DMS79 treated with DMSO at 0.1 percent for 48 hours (cell line): ENCODE measurements around the gene FIBCD1.
"Not testable (repeated sequence)": the region's sequence is repeated elsewhere in the genome, so short reads cannot be mapped to it uniquely, and the experiment has no call there.

Experiments
- DNase-seq: peaks from one replicate; lab custom pipeline; 2025; lab: John Stamatoyannopoulos, UW

FIBCD1 gene

DNA sequence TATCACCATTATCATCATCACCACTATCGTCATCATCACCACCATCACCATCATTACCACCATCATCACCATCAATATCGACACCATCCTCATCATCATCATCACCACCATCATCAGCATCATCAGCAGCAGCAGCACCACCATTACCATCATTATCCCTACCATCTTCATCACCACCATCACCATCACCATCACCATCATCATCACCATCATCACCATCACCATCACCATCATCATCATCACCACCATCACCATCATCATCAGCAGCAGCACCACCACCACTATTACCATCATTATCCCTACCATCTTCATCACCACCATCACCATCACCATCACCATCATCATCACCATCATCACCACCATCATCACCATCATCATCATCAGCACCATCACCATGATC lies 15.9 kb upstream of the FIBCD1 start:
- DNase-seq = not testable (repeated sequence)

DNA sequence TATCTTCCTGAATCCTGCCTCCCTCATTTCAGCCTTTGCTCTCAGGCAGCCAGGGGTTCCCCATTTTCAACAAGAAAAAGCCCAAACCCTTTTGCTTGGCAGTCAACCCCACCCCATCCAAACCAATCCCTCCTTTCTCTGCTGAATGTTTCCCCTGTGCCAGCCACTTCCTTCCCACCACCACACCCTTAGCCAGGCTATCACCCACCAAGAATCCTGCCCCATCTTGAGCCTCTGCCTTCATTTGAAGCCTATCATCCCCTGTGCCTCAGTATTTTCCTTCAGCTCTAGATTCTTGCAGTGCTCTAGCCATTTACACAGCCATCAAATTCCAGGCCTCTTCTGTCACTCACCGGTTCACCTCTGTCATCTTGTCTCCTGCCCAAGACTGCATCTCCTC lies 15.3 kb upstream of the FIBCD1 start:
- no peak for DNase-seq

- DNase-seq = no peak
These were observed 13.2 kb upstream of the FIBCD1 start for GRCh38 chr9:130952065-130952762.

DNA sequence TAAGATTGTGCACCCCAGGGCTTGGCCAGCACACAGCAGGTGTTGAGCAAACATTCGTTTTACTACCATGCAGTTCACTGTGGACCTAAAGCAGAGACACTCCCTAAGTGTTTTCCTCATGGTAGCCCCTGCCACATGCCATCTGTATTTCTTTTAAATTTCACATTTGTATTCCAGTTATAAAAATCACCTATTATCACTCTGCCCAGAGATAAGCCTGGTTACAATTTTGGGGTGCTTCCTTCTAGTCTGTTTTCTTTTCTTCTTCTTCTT lies 10.9 kb upstream of the FIBCD1 start:
- no peak for DNase-seq

DNA sequence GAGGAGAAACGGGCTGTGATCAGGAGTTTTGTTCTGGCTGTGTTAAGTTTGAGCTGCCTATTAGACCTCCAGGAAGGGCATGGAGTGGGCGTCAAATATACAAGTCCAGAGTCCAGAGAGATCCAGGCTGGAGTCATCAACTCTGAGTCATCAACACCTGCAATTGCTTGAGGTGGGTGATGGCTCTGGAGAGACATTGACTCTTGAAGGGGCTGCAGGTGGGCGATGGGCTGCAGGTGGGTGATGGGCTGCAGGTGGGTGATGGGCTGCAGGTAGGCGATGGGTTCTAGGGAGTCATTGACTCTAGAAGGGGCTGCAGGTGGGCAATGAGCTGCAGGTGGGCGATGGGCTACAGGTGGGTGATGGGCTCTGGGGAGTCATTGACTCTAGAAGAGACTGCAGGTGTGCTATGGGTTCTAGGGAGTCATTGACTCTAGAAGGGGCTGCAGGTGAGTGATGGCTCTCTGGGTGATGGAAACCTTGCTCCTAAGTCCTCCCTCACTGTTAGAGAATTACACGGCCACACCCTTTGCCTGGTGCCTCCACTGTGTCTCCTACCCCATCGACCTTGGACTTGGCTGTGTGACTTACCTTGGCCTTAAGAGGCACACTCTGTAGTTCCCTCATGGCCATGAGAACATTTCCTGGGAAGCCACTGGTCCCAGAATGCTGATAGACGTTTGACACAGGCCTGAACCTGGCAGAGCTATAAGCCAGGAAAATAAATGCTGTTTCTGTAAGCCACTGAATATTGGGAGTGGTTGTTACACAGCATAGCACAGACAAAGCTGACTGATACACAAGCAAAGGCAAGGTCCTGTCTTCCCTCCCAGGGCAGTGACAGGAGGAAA lies 10.4 kb upstream of the FIBCD1 start:
- no peak for DNase-seq

GRCh38 chr9:130948266-130948665 lies 9.2 kb upstream of the FIBCD1 start:
- DNase-seq = no peak

DNA sequence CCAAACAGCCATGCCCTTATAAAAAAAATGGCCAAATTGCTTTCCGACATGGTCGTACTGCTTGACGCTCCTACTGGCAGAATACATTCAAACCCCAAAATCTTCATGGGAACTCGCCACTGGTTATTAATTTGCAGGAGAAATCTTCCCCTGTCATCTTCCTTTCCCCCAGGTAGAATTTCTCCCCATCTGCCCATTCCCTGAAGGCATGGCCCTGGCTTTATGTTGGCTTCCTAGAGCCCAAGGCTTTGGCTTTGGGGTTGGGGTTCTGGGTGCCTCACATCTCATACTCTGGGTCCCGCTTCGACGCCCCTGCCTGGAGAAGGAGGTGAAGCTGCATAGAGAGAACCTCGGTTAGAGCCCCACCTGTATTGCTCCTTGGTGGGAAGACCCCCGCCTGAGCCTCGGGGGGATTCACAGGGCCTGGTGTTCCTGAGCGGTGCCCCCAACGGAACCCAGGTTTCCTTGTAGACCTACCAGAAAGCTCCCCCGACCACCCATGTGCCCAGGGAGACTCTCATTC lies 8.6 kb upstream of the FIBCD1 start:
- DNase-seq = no peak

DNA sequence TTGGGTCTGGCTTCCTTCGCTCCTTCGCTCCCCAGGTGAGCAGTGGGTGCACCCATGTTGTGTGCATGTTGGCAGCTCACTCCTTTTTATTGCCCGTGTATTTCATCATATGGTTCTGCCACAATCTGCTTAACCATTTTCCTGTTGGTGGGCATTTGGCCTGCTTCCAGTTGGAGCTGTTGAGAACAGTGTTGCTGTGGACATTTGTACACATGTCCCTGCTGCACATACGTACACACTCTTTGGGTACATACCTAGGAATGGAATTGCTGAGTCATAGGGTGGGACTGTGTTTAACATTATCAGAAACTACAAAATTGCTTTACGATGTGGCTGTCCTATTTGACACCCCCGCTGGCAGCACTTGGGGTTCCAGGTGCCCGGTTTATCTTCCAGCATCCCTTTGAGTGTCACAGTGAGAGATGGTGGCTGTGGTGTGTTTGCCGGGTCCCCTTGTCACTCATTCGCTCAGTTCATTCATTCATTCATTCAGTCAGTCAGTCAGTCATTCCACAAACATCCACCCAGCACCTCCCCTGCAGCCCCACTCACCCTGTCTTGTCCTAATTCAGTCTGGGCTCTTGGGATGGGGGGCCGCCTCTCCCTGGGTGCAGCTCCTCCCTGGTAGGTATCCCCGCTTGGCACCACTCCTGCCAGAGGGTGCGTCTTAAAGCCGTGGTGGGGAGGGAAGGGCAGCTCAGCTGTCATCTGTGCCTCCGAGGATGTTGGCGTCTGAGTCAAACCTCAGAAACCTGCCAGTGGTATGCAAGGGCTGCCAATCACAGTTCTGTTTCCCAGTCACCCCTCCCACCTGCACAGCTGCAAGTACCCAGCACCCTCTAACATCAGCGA lies 7.9 kb upstream of the FIBCD1 start:
- DNase-seq = no peak

DNA sequence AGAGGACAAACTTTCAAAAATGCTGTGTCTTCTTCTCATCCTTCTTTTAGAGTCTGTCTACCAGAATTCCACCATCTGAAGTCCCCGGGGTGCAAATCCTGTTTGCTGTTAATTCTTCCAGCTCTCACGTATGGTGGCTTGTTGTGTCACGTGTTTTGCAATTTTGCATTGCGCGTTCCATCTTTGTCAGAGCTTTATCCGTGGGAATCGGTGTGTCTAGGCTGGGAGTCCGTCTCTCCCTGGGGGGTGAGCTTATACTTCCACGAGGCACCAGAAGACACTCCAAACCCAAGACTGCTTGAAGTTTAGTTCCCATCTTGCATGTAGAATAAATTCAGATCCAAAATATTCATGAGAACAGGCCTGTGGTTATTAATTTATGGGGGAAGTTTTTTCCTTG lies 6.1 kb upstream of the FIBCD1 start:
- DNase-seq = no peak

GRCh38 chr9:130944510-130945058 lies 5.5 kb upstream of the FIBCD1 start:
- no peak for DNase-seq

- DNase-seq = no peak
These were observed 4.7 kb upstream of the FIBCD1 start for GRCh38 chr9:130943777-130944176.

- DNase-seq = no peak
These were observed 4.2 kb upstream of the FIBCD1 start for GRCh38 chr9:130943221-130943620.

DNA sequence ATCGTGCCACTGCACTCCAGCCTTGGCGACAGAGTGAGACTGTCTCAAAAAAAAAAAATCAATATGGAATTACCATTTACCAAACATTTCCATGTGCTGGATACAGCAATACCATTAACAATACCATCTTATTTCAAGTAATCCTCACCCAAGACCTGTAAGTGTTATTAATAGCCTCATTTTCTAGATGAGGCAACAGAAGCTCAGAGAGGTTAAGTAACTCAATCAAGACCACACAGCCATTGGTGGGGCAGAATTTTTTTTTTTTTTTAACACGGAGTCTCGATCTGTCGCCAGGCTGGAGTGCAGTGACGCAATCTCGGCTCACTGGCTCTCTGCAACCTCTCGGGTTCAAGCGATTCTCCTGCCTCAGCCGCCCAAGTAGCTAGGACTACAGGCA lies 3.6 kb upstream of the FIBCD1 start:
- no peak for DNase-seq

- DNase-seq = no peak
These were observed 3.0 kb upstream of the FIBCD1 start for GRCh38 chr9:130942084-130942483.

DNA sequence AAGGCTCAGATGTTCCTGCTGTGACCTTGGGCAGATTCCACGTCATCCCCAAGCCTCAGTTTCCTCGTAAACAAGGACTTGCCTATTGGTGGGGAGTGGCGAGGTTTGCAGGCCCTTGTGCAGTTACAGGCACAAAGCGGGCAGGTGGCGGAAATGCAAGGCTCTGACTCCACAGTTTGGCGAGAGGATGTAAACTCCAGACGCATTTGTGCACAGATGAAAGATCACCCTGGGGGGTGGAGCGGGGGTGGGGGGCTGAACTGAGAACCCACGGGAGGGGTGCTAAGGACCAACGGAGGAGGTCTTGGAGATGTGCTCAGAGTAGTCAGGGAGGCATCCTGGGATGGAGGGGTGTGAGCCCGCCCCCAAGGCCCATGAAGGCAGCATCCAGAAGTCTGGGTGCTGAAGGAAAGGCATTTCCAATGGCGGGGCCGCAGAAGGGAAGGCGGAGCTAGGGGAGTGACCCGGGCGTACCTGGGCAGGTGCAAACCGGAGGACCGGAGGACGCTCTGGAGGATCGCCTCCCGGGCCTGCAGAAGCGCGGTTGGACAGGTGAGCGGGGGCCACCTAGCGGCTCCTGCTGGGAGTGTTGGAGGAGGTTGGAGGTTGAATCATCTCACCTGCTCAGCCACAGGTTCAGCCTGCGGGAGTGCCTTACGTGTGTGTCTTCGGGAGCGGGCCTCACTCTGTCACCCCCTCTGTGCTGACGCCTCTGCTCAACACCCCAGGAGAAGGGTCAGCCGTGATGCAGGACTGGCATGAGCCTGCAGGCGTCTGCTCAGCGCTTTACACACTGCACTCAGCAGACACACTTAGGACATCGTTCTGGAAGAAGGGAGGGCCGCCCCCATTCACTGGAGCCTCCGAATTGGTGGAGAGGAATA lies 1.9 kb upstream of the FIBCD1 start:
- peak; percentile 88 for DNase-seq

GRCh38 chr9:130940027-130940549 lies 1.0 kb upstream of the FIBCD1 start:
- DNase-seq = no peak

DNA sequence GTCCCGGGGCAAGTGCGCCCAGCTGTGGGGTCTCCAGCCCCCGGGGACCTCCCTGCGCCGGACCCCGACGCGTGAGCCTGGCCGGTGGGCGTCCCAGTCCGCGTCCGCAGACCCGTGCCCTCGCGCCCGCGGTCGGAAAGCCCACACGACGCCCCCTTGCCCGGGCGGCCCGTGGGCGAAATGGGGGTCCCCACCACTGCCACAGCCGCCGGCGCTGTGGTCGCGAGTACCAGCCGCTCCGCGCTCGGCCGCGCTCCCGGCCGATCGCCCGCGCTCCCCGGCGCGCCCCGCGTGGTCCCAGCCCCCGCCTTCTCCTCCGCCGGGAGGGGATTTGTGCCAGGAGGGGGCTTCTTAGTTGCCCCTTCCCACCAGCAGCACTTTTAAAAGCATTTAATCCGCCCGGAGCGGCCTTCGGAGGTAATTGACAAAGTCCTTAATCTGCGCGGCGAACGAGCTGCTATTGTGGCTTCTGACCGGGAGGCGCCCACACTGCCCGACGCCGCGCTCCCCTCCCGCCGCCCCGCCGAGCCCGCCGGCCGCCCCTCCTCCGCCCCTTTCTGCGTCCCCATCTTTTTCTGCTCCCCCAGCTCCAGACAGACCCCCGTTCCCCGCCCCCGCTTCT lies 469 bp upstream of the FIBCD1 start:
- peak; percentile 15 for DNase-seq

DNA sequence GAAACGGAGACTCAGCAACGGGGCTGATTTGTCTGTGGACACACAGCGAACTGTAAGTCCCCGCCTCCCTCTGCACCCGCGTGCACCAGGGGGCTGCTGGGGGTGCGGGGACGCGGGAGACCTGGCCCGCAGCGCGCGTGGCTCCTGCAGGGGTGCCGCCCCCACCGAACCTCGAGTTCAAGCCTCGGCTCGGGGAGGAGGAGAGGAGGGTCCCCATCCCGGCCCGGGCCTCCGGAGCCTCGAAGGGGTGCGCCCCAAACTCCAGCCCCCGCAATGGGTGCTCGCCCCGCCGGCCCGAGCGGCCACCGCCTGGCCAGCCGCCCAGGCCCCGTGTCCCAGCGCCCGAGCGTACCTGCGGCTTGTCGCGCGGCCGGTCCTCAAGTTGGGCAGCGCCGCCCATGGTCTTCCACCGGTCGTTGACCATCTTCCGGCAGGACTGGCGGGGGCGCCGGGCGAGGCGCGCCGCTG lies 829 bp downstream of the FIBCD1 start:
- no peak for DNase-seq

GRCh38 chr9:130937146-130938076 lies 1.6 kb downstream of the FIBCD1 start:
- no peak for DNase-seq
